ENCODE measurements around the gene AHCTF1. TPM values are rescaled to one million over a fixed set of nuclear protein-coding genes. Genes with fewer than 3 reads are reported as not detected.

The AHCTF1 gene
- total and polyA plus RNA-seq, 9 of the 15 experiments (the other 6 are each of a cell fraction or from before 2014, with no cell fraction given) = 9.4 to 102 (median 47.6) TPM

DNA sequence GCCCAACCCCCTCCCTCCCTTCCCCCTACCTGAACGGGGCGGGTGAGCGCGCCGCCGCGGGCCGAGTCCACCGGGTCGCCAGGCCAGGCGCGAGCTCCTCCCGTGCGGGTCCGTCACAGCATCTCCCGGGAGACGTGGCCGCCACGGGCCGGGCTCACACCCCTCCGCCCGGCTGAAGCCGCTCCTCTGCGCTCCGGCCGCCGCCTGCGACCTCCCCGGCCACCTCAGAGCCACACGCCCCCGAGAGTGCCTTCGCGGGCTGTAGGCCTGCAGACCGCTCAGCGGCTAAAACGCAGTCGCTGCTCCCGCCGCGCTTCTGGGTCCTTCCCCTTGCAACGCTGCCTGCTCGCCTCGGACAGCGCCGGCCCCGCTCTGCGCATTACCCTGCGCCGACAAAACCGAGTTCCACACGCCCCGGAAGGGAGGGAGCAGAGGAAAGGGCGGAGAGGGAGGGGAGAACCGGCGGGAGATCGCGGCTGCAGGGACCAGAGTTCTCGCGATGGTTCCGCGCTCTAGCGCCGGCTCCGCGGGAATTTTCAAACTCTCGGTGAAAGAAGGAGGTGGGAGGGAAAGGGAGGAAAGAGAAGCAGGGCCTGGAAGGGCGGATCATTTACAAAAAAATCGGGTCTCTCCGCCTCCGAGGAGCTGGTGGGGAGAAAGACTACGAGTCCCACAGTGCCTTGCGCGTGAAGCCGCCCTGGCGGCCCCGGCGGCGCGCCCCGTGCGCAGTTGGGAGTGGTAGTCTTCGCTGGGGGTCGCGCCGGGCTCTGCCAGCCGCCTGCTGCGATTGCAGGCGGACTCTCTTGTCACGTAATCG is at the start of gene AHCTF1 (continued):
- TF ChIP-seq ZNF232 (CRISPR knock-in tag; IDR thresholded peaks at IDR 0.05) (no peak), ESRRA (IDR thresholded peaks at IDR 0.05; ENCODE audit: borderline replicate concordance, low read depth) (no peak; the same call in 1 of the 2 replicates), TARDBP (IDR thresholded peaks at IDR 0.05) (0 out of 2 replicates have a peak, but pooled peaks have one; percentile 27), ZKSCAN3 (CRISPR knock-in tag; IDR thresholded peaks at IDR 0.05) (no peak), XRCC5 (IDR thresholded peaks at IDR 0.05; ENCODE audit: low read depth, low read length) (peak; percentile 86), RBM14 (IDR thresholded peaks at IDR 0.05; ENCODE audit: borderline replicate concordance, insufficient read depth, low read depth, low read length) (no peak), BACH1 (tag; IDR thresholded peaks at IDR 0.05) (peak; percentile 67; the same call in 1 of the 2 replicates), ZNF668 (CRISPR knock-in tag; IDR thresholded peaks at IDR 0.05) (no peak), SP1 (CRISPR knock-in tag; IDR thresholded peaks at IDR 0.05) (peak; percentile 94), ZNF780A (CRISPR knock-in tag; IDR thresholded peaks at IDR 0.05) (no peak), NR2C1 (IDR thresholded peaks at IDR 0.05) (0 out of 2 replicates have a peak, but pooled peaks have one; percentile 40), NR2C1 (tag; IDR thresholded peaks at IDR 0.05) (peak; percentile 77), CREB1 (IDR thresholded peaks at IDR 0.05) (peak; percentile 91), CREB1 (CRISPR knock-in tag; IDR thresholded peaks at IDR 0.05) (peak; percentile 88), NR2F6 (CRISPR knock-in tag; IDR thresholded peaks at IDR 0.05) (no peak), ZNF184 (CRISPR knock-in tag; IDR thresholded peaks at IDR 0.05) (no peak), NFIC (IDR thresholded peaks at IDR 0.05) (peak; percentile 57), ZNF699 (CRISPR knock-in tag; IDR thresholded peaks at IDR 0.05; ENCODE audit: insufficient replicate concordance) (no peak), TAF7 (tag; IDR thresholded peaks at IDR 0.05) (peak; percentile 84)
- TF ChIP-seq, protein P1, sequence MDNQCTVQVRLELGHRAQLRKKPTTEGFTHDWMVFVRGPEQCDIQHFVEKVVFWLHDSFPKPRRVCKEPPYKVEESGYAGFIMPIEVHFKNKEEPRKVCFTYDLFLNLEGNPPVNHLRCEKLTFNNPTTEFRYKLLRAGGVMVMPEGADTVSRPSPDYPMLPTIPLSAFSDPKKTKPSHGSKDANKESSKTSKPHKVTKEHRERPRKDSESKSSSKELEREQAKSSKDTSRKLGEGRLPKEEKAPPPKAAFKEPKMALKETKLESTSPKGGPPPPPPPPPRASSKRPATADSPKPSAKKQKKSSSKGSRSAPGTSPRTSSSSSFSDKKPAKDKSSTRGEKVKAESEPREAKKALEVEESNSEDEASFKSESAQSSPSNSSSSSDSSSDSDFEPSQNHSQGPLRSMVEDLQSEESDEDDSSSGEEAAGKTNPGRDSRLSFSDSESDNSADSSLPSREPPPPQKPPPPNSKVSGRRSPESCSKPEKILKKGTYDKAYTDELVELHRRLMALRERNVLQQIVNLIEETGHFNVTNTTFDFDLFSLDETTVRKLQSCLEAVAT (IDR thresholded peaks at IDR 0.05) = peak; percentile 87 to 89
- TF ChIP-seq, protein P2, sequence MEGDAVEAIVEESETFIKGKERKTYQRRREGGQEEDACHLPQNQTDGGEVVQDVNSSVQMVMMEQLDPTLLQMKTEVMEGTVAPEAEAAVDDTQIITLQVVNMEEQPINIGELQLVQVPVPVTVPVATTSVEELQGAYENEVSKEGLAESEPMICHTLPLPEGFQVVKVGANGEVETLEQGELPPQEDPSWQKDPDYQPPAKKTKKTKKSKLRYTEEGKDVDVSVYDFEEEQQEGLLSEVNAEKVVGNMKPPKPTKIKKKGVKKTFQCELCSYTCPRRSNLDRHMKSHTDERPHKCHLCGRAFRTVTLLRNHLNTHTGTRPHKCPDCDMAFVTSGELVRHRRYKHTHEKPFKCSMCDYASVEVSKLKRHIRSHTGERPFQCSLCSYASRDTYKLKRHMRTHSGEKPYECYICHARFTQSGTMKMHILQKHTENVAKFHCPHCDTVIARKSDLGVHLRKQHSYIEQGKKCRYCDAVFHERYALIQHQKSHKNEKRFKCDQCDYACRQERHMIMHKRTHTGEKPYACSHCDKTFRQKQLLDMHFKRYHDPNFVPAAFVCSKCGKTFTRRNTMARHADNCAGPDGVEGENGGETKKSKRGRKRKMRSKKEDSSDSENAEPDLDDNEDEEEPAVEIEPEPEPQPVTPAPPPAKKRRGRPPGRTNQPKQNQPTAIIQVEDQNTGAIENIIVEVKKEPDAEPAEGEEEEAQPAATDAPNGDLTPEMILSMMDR (IDR thresholded peaks at IDR 0.05 in 2 of 3, conservative IDR thresholded peaks at IDR 0.05 in 1 of 3; ENCODE audit: insufficient read depth in 2 of 3, low read depth in 1 of 3, low read length in 3 of 3) = no peak; a peak in 1 of 6 replicates
- TF ChIP-seq, protein P3, sequence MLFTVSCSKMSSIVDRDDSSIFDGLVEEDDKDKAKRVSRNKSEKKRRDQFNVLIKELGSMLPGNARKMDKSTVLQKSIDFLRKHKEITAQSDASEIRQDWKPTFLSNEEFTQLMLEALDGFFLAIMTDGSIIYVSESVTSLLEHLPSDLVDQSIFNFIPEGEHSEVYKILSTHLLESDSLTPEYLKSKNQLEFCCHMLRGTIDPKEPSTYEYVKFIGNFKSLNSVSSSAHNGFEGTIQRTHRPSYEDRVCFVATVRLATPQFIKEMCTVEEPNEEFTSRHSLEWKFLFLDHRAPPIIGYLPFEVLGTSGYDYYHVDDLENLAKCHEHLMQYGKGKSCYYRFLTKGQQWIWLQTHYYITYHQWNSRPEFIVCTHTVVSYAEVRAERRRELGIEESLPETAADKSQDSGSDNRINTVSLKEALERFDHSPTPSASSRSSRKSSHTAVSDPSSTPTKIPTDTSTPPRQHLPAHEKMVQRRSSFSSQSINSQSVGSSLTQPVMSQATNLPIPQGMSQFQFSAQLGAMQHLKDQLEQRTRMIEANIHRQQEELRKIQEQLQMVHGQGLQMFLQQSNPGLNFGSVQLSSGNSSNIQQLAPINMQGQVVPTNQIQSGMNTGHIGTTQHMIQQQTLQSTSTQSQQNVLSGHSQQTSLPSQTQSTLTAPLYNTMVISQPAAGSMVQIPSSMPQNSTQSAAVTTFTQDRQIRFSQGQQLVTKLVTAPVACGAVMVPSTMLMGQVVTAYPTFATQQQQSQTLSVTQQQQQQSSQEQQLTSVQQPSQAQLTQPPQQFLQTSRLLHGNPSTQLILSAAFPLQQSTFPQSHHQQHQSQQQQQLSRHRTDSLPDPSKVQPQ (CRISPR knock-in tag; IDR thresholded peaks at IDR 0.05; ENCODE audit: borderline replicate concordance) = no peak
- TF ChIP-seq, protein P4, sequence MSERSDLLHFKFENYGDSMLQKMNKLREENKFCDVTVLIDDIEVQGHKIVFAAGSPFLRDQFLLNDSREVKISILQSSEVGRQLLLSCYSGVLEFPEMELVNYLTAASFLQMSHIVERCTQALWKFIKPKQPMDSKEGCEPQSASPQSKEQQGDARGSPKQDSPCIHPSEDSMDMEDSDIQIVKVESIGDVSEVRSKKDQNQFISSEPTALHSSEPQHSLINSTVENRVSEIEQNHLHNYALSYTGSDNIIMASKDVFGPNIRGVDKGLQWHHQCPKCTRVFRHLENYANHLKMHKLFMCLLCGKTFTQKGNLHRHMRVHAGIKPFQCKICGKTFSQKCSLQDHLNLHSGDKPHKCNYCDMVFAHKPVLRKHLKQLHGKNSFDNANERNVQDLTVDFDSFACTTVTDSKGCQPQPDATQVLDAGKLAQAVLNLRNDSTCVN (CRISPR knock-in tag; IDR thresholded peaks at IDR 0.05) = no peak

All from K562 (cell line).